GM21529 (cell line): ENCODE measurements around the gene RLIM.

Experiments
- ATAC-seq: cut with Tn5 transposase; IDR thresholded peaks from one replicate; pipeline ENCODE4 v1.9.1; 2021; ENCODE audit not compliant: unreplicated experiment

The RLIM gene

GRCh38 chrX:74536152-74536831, 78.1 kb downstream of the RLIM start:
- peak; percentile 57 for ATAC-seq

GRCh38 chrX:74535408-74536151, 78.8 kb downstream of the RLIM start:
- ATAC-seq, result peak; percentile 40
